SU-DHL-6 (cell line): Measurements from ENCODE around the gene GTF2IRD2.
"Not testable (repeated sequence)": the region's sequence is repeated elsewhere in the genome, so short reads cannot be mapped to it uniquely, and the experiment has no call there.

ENCODE experiments used
- CTCF ChIP-seq: fragments of 200-600 bp; sonication (generic); IDR thresholded peaks from one replicate; pipeline ENCODE4 v1.5.1; 2017; ENCODE audit warnings: antibody characterized with exemption, mild to moderate bottlenecking, low read length, moderate library complexity; ENCODE audit not compliant: insufficient read depth, poor library complexity, severe bottlenecking
- EZH2phosphoT487 ChIP-seq: fragments of 200-600 bp; sonication (generic), shearing (Covaris generic); conservative IDR thresholded peaks from 2 replicates; pipeline ENCODE4 v1.6.1; 2018; ENCODE audit warnings: mild to moderate bottlenecking, antibody characterized with exemption, low read length, moderate library complexity, mixed read lengths

- TF ChIP-seq CTCF, EZH2phosphoT487: not testable (repeated sequence)
Measured at GRCh38 chr7:74890158-74891123, 39.0 kb upstream of the GTF2IRD2 start.
